GM18907 (cell line): Measurements from ENCODE around the gene HECTD4.

Experiments
- ATAC-seq: cut with Tn5 transposase; IDR thresholded peaks from one replicate; pipeline ENCODE4 v1.9.1; 2021; ENCODE audit warnings: mild to moderate bottlenecking, moderate library complexity; ENCODE audit not compliant: unreplicated experiment

HECTD4 gene

GRCh38 chr12:112217647-112218046 lies 164.6 kb downstream of the HECTD4 start:
- ATAC-seq = no peak

- no peak for ATAC-seq
Observed at GRCh38 chr12:112216223-112216622, 166.0 kb downstream of the HECTD4 start.

DNA sequence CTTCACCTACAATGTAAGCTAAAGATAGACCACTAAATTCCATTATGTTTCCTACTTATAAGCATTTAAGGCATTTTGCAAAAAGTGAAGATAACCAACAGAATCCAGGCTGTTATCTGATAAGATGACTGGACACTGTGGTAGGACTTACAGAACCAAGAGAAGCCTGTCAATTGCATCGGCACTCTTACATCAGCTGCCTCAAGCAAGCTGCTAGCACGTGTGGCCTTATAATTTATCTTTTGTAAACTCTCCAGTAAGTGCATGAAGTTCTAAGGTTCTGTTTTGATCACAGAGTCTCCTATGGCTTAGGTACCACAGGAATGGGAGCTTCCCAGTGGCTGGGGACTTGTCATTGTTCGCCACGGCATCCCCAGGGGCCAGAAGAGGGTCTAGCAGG lies 168.2 kb downstream of the HECTD4 start:
- ATAC-seq = no peak

DNA sequence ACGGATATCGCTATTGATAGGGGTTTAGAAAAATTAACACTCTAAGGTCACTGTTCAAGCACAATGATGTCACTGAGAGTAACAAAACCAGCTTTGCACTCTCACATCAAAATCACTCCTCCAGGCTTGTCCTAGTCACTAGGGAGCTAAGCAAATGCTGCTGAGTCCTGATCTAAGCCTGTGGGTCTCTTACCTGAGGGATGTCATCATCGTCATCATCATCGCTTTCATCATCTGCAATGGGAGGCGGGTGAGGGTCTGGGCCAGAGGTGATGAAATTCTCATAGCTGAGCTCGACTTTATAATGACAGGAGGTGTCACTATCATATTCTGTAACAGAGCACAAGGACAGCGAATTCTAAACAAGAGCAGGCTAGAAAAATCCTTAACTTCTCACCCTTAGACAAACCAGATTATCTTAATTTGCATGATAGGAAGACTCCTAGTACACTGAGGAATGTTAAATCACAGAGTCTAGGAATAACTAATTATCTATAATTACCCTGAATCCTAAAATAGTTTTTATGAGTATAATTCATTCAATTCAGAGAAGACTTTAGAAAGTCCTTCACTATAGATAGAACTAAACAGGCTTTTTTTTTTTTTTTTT lies 173.8 kb downstream of the HECTD4 start:
- no peak for ATAC-seq

DNA sequence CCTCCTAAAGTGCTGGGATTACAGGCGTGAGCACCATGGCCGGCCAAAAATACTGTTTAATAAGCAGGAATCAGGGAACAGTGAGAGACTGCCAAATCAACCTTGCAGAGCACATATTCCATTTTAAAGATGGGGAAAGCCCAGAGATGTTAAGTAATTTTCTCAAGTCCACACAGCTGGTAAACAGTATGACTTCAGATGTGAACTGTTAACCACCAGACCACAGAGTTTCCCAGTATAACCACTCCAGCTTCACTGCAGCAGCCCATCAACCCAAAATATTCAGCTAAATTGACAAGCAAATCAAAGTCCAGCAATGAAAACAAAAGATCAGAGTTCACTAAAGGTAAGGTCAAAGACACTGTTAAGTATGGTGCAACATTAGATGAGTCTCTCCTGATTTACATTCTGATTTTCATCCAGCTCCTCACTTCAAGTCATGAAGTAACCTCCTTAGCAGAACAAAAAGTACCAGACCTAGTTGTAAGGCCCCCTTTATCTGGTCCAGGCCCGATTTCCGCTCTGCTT lies 174.8 kb downstream of the HECTD4 start:
- ATAC-seq = no peak

DNA sequence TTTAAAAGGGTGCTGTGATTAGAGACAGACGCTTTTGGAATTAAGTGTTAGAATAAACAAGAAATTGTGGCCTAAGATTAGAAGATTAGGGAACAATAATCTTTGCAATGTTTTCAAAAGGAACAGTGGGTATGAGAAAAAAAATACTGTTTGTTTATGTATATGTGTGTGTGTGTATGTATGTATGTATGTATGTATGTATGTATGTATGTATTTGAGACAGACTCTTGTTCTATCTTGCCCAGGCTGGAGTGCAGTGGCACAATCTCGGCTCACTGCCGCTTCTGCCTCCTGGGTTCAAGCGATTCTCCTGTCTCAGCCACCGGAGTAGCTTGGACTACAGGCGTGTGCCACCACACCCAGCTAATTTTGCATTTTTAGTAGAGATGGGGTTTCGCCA lies 175.3 kb downstream of the HECTD4 start:
- no peak for ATAC-seq

GRCh38 chr12:112199136-112199535 lies 183.1 kb downstream of the HECTD4 start:
- no peak for ATAC-seq

- ATAC-seq = no peak
Observed at GRCh38 chr12:112198120-112198733, 184.0 kb downstream of the HECTD4 start.

DNA sequence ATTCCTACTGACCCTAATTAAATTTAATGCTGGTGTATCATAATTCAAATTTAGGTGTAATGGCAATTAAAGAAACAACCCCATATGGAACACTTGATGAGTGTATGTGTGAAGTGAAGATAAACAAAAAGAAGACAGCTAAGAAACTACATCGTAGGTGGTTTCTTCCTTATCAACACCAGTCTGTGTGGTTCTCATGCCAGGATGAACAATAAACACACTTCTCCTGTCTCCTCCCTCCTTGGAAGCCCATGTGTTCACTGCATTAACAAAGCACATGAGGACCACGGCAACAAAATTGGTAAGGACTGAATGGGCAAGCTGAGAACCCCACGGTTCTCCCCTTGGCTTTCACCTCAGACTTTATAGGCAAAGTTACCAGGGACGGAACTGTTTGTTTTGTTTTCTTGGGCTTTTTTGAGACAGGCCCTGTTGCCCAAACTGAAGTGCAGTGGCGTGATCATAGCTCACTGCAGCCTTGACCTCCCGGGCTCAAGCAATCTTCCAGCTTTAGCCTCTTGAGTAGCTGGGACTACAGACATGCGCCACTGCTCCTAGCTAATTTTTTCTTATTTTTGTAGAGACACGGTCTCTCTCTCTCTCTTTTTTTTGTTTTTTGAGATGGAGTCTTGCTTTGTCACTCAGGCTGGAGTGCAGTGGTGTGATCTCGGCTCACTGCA lies 185.9 kb downstream of the HECTD4 start:
- no peak for ATAC-seq

DNA sequence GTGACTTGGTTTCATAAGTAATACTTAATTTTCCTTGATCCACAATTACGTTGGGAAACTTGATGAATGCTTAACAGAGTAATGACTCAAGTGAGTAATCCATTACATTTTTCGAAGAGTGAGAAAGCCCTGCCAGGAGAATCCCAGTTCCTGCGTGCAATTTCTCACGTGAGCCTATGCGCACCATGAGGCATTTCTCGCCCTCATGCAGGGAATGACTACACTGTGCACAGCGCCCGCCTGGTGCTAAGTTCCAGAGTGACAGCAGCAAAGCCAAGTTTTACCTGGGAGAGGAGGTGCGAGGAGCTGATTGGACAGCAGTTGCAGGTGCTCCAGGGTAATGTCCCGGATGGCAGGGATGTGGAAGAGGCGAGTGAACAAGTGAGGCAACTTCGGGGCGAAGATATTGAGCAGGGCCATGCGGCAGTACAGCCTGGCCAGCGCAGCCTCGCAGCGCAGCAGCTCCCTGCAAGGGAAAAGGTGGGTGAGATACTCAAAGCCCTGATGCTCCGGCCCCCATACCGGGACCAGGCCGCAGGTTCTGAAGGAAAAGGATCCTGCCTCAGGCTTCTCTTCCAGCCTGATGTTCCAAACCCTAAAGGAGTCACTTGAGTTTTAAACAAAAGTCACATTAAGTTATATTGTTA lies 187.5 kb downstream of the HECTD4 start:
- ATAC-seq = no peak

GRCh38 chr12:112192475-112192874 lies 189.8 kb downstream of the HECTD4 start:
- no peak for ATAC-seq

GRCh38 chr12:112191840-112192321 lies 190.3 kb downstream of the HECTD4 start:
- ATAC-seq = no peak

DNA sequence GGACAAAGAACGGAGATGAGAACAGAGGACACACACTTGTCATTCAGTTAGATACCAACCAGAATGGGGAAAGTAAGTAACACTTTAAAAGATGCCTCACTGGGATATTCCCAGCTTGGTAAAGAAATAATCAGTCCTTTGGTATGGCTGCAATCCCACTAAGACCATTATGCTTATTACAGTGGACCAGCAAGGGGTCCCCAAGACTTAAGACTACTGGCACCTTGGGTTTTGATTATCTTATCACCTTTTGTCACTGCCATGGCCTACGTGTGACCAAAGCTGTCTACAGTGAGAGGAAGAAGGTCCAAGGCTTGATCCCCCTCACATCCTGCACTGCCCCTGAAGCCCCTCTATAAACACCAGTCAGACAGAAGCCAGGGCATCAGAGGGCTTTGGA lies 191.0 kb downstream of the HECTD4 start:
- ATAC-seq = no peak

DNA sequence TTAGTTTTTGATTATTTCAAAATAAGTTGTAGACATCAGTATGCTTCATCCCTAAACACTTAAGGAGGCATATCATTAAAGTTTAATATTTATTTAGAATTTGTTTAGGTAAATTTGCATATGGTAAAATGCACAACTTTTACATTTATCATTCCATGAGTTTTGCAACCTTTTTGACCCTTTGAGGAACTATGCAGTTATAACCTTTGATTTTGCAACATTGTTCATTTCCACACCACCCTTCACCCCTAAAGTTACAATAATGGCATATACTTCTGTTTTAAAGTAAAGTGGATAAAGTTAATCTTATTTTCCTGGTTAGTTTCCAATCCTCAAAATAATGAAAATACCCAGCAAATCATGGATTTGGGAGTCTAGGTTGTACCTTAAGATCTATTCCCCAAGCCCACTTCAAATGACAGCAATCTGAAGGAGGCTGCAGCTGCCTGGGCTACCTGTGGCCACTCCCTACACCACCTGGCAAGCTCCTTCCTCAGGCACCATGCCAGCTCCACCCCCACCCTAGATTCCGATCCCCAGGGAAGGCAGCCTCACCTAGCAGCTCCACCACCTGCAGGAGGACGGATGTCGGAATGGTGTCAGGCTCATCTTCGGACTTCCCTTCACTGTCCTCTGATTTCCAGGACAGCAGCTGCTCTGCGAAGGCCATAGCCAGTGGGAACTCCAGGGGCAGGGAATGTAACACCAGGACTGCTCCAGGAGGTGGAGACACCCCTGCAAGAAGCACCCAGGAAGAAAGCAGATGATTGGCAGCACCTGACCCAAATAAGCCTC lies 191.8 kb downstream of the HECTD4 start:
- ATAC-seq = no peak

DNA sequence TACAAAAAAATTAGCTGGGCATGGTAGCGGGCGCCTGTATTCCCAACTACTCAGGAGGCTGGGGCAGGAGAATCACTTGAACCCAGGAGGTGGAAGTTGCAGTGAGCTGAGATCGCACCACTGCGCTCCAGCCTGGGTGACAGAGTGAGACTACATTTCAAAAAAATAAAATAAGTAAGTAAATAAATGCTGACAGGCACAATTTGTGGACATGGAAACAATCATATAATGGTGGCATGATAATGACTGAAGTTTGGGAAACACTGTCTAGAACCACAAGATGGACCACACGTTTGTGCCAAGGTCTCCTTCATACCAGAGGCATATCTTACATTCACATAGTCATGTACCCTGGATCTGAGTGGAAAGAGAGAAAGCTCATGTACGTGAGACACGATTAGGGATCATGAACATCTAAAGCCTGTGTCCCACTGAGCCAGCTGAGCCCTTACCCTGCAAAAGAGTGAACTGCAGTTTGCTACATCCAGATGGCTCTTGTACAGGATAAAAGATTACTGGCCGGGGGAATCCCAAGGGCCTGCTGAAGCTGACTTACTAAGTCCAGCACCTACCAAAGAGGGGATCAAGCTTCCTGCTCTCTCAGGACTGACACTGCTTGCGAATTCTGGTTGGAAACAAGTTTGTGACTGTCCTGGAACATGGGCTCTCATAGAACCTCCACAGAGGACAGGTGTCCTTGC lies 194.0 kb downstream of the HECTD4 start:
- no peak for ATAC-seq

DNA sequence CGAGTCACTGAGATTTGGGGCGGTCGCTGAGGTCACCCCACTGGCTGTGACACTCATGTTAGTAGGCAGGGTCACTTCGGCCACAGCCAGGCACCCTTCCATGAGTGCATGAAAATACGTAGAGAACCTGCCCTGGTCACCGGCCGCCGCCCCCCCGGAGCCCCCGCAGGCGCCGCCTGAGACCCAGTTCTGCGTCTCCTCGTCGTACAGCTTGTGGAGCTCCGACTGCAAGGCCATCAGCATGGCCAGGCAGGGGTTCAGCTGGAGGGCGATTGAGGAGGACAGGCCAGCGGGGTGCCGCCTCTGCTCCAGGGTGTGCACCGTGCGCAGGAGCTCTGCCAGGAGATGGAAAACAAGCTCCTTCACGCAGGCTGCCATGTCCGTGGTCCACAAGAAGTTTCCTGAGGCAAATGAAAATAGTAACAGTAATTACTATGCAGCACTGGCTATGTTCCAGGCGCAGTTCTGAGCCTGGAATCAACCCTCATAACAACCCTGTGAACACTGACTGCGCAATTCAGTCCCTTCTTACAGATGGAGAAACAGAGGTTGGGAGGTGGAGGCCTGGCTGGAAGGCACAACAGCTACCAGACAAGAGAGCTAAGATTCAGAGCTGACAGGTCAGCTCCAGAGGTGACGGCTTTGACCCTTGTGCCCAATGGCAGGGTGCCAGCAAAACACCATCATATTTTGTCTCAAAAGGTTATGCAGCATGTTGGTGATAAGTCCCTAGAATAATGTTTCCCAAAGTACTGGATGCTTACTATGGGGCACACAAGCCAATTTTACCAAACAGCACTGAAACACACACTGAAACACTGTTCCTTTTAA lies 196.9 kb downstream of the HECTD4 start:
- no peak for ATAC-seq

DNA sequence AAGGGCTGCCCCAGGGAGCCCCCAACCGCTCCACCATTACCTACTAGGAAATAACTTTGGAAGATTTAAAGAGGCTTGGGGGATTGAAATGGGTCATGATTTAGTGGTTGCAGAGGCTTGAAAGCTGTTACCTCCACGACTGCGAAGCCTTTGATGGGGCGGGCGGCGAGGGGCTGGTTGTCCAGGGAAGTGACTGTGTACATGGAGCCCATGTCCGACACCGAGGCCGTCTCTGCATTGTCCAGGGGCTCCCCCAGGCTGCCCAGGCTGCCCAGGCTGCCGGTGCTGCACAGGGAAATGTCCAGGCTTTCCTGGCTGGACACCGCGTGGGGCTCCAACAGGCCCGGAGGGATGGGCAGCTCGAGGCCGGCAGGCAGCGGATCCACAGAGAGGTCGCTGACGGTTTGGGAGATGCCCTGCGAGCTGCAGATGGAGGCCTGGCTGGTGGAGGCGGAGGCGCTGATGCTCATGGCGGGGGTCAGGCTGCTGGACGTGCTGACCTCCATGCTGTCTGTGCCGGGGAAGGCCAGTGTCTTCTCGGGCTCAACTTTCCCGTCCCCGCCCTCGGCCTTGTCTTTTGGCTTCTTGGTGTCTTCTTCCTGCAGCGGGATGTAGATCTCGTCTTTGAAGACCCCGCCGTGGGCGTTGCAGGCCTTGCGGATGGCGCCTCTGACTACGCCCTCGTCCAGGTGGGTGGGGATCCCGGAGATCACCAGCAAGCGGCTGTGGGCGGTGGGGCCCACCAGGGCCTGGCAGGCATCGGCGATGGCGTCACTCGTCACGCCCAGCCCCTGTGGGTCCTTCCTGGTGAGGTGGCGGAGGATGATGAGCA lies 198.0 kb downstream of the HECTD4 start:
- no peak for ATAC-seq
